GM18951 (cell line): ENCODE results near the gene CYP2D6.

Experiments
- POLR2A ChIP-seq: IDR thresholded peaks from 4 replicates; pipeline ENCODE4 v1.6.1; 2011; ENCODE audit warnings: mild to moderate bottlenecking; ENCODE audit not compliant: insufficient read length, insufficient read depth; ENCODE audit errors: extremely low read depth
- in situ Hi-C: fragments of 300-500 bp; cut with MboI; formaldehyde crosslinking; loops from one replicate; pipeline ENCODE4 v1.12.0; 2022; ENCODE audit warnings: low sequenced_read_pairs, mixed read lengths, inconsistent platforms; ENCODE audit not compliant: unreplicated experiment

The CYP2D6 gene

GRCh38 chr22:42169055-42169469 lies 38.5 kb upstream of the CYP2D6 start:
- in situ Hi-C loops: no loop called here
- no peak for TF ChIP-seq POLR2A

- no peak for TF ChIP-seq POLR2A
- in situ Hi-C loops: no loop called here
Measured at GRCh38 chr22:42168476-42168875, 37.9 kb upstream of the CYP2D6 start.

DNA sequence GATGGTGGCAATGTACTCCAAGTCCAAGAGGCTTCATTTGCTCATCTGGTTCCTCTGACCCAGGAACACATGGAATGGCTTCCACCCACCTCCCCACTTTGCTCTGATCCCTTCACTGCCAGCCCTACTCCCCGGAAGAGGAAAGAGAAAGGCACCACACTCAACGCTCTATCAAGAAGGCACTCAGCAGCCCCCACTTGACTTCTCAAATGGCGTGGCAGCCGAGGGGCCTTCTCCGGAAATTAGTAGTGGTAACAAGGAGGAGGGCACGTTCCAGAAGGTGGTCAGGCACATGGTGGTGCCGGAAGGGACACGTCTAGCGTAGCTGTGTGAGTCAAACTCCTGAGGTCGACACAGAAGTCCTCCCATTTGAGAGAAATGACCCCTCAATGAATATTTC lies 36.5 kb upstream of the CYP2D6 start:
- in situ Hi-C loops: no loop called here
- TF ChIP-seq POLR2A: no peak

DNA sequence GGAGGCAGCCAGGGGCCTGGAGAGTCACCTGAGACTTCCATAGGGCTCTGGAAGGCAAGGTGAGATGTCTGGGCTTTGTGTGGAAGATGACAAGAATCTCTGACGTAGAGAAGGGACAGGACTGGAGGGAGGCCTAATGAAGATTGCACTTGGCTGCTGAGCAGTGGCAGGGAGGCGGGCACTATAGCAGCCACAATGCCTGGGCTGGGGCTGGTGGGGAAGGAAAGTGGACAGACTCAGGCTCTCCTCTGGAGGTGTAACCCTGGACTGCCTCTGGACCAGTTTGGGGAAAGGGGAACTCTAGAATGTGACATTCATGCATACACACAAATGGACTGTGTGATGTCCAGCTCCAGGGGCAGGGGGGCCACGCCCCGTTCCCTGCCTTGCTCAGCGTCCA lies 34.3 kb upstream of the CYP2D6 start:
- in situ Hi-C loops: no loop called here
- TF ChIP-seq POLR2A: no peak

GRCh38 chr22:42163515-42163914 lies 32.9 kb upstream of the CYP2D6 start:
- in situ Hi-C loops: no loop called here
- no peak for TF ChIP-seq POLR2A

DNA sequence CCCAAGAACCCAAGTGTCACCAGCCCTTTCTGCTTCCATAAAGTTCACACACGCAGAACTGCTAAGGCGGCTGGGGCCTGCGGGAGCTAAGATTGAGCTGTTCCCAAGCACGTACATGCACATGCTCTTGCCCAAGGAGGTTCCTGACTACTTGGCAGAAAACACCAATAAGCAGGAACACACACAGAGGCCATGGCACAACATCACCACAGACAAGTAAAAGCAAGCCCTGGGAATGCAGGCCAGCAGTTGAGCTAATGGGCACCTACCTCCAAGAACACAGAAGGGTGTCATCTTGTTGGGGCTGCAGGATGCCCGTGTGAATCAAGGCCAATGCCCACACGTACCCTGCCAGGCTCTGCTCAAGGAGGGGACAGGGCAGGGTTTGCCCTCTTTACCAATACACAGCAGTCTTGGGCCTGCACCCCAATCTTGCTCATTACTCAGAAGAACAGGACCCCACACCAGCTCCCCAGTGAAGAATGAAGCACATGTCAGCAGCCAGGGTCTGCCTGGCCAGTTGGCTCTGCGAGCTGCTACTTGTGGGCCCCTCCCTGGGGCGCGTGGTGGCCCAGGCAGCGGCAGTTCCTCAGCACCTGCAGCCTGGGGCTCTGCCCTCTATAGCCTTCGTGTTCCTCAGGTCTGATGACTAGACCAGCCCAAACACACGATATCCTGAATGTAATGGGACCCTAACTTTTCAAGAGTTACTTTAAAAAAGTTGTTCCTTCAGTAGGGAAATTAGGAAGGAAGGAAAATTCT lies 32.3 kb upstream of the CYP2D6 start:
- in situ Hi-C loops: no loop called here
- no peak for TF ChIP-seq POLR2A

- no peak for TF ChIP-seq POLR2A
- in situ Hi-C loops: no loop called here
Measured at GRCh38 chr22:42160830-42161696, 30.5 kb upstream of the CYP2D6 start.

GRCh38 chr22:42160251-42160650 lies 29.6 kb upstream of the CYP2D6 start:
- TF ChIP-seq POLR2A: no peak
- in situ Hi-C loops: no loop called here

GRCh38 chr22:42158456-42159132 lies 28.0 kb upstream of the CYP2D6 start:
- no peak for TF ChIP-seq POLR2A
- in situ Hi-C loops: no loop called here

DNA sequence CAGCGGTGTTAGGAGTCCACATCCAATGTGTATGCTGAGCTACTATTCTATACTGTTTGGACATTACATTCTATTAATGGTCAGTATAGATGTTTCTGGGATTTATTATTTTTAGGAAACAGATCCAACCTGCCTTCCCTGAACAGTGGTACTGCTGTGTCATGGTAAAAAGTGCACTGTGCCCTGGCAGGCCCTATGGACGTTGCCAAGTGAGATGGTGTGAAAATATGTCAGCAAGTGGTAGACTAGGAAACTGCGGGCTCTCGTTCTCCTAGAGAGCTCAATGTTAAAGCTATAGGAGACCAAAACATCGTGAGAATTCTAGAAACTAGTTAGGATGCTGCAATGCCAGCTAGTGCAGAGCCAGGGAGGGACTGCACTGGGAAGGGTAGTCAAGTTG lies 26.0 kb upstream of the CYP2D6 start:
- TF ChIP-seq POLR2A: no peak
- in situ Hi-C loops: no loop called here

- no peak for TF ChIP-seq POLR2A
- in situ Hi-C loops: no loop called here
Measured at GRCh38 chr22:42156121-42156520, 25.5 kb upstream of the CYP2D6 start.

- TF ChIP-seq POLR2A: no peak
- in situ Hi-C loops: no loop called here
Measured at GRCh38 chr22:42155053-42155543, 24.5 kb upstream of the CYP2D6 start.

DNA sequence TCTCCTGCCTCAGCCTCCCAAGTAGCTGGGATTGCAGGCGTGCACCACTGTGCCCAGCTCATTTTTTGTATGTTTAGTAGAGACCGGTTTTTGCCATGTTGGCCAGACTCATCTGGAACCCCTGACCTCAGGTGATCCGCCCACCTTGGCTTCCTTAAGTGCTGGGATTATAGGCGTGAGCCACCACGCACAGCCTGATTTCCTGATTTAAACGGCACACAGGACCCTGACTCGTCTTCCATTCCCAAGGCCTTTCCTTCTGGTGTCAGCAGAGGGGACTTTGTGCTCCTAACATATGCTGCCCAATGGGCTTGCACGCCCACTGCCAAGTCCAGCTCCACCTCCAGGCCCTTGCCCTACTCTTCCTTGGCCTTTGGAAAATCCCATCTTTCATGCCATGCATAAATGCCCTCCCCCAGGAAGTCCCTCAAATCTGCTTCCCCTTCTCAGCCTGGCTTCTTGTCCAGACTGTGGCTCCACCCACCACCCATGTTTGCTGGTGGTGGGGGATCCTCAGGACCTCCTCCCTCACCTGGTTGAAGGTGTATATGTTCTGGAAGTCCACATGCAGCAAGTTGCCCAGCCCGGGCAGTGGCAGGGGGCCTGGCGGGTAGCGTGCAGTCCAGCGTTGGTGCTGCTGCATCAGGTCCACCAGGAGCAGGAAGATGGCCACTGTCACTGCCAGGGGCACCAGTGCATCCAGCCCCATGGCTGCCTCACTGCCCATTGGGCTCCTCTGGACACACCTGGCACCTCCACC lies 23.9 kb upstream of the CYP2D6 start:
- in situ Hi-C loops: no loop called here
- TF ChIP-seq POLR2A: no peak

DNA sequence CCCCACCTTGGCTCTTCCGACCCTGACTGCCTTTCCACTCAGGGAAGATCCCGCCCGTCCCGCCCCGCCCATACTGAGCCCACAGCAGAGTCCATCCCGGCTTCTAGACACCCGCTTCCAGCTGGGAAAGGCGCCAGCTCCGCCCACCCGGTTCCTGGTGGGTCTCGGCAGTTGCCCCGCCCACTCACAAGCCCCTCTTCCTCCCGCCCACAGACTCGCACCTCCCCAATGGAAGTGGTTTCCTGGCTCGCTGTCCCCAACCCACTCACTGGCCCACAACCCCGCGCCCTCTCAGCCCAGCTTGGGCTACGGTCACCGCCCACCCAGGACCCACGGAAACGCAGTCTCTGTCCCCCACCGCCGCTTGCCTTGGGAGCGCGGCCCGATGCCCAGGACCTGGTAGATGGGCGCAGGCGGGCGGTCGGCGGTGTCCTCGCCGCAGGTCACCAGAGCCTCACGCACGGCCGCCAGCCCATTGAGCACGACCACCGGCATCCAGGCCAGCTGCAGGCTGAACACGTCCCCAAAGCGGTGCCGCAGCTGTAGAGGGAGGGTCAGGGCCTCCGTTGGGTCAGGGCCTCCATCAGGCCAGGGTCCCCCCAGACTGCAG lies 22.2 kb upstream of the CYP2D6 start:
- no peak for TF ChIP-seq POLR2A
- in situ Hi-C loops: no loop called here
